Stomach (tissue), 4 donors: ENCODE measurements around the gene ERC2.

Source experiments
- CTCF ChIP-seq, 7 experiments: fragments of 450-650 bp in 4 of 7; fragments of 200-600 bp in 3 of 7; sonication (generic) in 3 of 7; IDR thresholded peaks; one replicate each; pipeline ENCODE4 v1.5.1; 2016 to 2019; ENCODE audit warnings: antibody characterized with exemption in 7 of 7, control low read depth in 2 of 7, mild to moderate bottlenecking in 1 of 7
- EP300 ChIP-seq: sonication (generic); formaldehyde crosslinking; IDR thresholded peaks from one replicate; pipeline ENCODE4 v1.6.1; 2017; ENCODE audit warnings: antibody characterized with exemption
- POLR2A ChIP-seq, 4 donors: fragments of 450-650 bp; IDR thresholded peaks; one replicate each; pipeline ENCODE4 v1.6.1; 2016; ENCODE audit warnings: antibody characterized with exemption in 4 of 4, control low read depth in 2 of 4, mild to moderate bottlenecking in 1 of 4, moderate library complexity in 1 of 4

DNA sequence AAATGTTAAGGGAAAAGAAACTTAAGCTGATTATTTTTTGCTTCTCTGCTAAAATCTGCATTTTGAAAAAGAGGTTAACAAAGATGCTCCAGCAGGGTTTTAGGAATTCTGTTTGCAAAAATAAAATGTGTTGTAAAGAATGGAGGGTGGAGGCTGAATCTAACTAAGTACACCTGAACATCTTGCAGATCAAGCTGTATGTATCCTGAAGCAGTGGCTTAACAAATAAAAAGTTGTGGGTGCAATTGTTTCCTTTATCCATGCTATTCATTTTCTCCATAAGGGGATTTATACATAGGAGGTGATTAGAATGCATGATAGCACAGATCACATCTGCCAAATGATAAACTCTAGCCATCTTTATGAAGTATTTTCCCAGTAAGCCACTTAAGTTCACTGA, 466.3 kb downstream of the ERC2 start:
- TF ChIP-seq EP300 (no peak), CTCF (IDR thresholded peaks at IDR 0.05) (no peak), POLR2A (IDR thresholded peaks at IDR 0.05) (no peak)
